ENCODE data around the gene NTSR1.

NTSR1 gene

GRCh38 chr20:62806383-62807050 lies 97.9 kb downstream of the NTSR1 start:
- no peak for DNase-seq

GRCh38 chr20:62807444-62808210 lies 99.0 kb downstream of the NTSR1 start:
- DNase-seq = no peak

- DNase-seq = peak; percentile 13
Measured at GRCh38 chr20:62808211-62808865, 99.7 kb downstream of the NTSR1 start.

GRCh38 chr20:62809530-62810428 lies 101.1 kb downstream of the NTSR1 start:
- no peak for DNase-seq

GRCh38 chr20:62811320-62811719 lies 102.7 kb downstream of the NTSR1 start:
- DNase-seq = no peak

GRCh38 chr20:62811720-62812119 lies 103.1 kb downstream of the NTSR1 start:
- DNase-seq = no peak

Data from KG1 (cell line).